ENCODE data around the gene PRDM16.

Gene PRDM16

DNA sequence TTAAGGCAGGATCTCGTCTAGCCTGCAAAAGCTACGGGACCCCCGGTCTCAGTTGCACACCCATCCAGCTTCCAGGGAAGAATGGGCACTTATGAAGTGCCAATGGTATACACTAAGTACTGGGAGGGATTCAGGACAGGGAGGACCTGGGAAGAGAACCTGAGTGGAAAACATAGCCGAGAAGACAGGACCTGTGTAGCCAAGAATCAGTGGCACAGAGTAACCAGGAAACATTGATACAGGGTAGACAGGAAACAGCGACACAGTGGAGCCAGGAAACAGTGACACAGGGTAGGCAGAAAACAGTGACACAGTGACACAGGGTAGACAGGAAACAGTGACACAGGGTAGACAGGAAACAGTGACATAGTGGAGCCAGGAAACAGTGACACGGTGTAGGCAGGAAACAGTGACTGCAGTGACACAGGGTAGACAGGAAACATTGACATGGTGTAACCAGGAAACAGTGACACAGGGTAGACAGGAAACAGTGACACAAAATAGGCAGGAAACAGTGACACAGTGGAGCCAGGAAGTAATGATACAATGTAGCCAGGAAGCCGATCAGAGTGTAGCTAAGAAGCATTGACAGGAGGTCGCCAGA, 247.4 kb downstream of the PRDM16 start:
- DNase-seq: no peak

DNA sequence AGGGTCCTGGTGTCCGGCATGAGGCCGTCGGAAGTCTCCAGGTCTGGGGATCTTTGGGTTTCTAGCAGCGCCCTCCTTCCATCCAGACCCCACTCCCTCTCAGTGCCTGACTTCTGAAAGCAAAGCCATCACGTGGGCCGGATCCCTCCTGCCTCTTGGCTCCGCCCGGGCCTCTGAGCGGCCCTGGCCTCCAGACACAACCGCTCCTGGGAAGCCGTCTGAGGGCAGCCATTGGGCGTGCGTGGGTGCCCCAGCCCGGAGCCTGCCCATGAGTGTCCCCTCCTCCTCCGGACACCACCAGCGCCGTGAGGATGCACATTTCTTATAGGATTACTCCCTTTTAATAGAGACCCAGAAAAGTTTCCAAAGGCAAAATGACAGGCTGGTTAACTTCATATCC, 248.5 kb downstream of the PRDM16 start:
- no peak for DNase-seq

DNA sequence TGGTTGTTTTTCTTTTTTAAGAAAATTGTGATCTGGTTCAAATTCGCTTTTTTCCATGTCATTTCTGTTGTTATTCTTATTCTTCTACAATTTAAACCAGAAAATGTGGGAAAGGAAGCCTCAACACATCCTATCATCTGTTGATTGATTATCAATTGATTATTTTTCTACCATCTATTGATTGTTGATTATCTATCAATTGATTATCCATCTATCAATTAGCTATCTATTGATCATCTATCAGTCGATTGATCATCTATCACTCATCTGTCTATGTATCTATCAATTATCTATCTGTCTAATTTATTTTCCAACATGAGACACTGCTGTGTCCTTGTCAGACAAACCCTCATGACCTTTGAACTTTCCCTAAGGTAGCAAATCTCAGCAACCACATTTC, 249.3 kb downstream of the PRDM16 start:
- no peak for DNase-seq

DNA sequence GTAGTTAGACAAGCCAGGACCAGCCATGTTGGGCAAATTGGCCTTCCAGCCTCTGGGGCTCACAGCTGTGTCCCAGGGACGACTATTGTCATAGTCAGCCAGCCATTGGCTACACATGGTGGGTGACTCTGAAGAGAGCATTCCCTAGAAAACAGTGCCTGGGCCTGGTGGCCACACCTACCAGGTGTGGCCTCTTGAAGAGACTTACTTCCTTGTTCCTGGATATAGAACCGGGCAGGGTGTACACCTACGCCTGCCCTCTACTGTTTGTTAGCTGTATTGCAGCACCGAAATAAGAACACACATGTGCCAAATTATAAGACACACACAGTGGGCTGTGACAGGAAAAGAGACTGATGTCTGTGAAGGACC, 250.9 kb downstream of the PRDM16 start:
- peak; percentile 4 to 25 for DNase-seq

GRCh38 chr1:3320246-3321152, 251.5 kb downstream of the PRDM16 start:
- no peak for DNase-seq

GRCh38 chr1:3321559-3322449, 252.8 kb downstream of the PRDM16 start:
- no peak for DNase-seq

- DNase-seq: no peak
Observed at GRCh38 chr1:3322450-3323020, 253.5 kb downstream of the PRDM16 start.

GRCh38 chr1:3323021-3323795, 254.2 kb downstream of the PRDM16 start:
- DNase-seq: no peak

DNA sequence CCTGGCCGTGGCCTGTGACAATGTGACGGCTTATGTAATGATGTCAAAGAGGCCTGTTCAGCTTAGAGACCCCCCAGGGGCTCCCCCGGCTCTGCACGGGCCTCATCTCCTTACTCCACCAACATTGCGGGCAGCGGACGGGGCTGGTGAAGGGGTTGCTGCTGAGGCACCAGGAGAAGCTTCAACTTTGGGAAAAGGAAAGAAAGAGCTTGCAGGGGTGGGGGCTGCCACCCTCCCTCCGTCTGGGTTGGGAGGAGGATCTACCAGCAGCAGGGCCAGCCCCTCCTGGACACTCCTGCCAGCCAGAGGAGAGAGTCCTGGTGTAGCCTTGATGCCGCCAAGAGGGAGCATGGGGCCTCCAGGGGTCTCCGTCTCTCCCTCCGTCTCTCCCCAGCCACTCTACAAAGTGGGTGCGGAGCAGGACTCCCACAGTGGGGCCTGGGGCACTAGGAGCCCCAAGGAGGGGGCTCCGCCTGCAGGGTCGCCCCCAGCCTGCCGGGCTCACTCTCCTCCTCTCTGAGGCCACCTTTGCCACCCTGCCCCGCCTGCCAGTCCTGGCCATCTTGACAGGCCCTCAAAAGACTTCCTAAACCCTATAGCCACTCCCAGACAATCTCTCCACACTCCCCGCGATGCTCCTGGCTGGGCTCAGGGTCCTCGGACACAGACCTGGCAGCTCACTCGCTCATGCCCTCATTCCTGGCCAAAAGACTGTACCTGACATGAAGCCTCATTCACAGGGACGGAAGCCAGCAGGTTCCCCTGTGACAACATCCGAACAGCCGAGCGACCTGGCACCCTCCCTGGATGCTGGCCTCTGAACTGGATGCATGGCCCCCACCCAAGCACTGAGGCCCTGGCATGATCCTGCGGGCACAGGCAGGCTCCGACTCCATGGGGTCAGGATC, 255.0 kb downstream of the PRDM16 start:
- DNase-seq: no peak

GRCh38 chr1:3324704-3325535, 255.9 kb downstream of the PRDM16 start:
- no peak for DNase-seq

DNA sequence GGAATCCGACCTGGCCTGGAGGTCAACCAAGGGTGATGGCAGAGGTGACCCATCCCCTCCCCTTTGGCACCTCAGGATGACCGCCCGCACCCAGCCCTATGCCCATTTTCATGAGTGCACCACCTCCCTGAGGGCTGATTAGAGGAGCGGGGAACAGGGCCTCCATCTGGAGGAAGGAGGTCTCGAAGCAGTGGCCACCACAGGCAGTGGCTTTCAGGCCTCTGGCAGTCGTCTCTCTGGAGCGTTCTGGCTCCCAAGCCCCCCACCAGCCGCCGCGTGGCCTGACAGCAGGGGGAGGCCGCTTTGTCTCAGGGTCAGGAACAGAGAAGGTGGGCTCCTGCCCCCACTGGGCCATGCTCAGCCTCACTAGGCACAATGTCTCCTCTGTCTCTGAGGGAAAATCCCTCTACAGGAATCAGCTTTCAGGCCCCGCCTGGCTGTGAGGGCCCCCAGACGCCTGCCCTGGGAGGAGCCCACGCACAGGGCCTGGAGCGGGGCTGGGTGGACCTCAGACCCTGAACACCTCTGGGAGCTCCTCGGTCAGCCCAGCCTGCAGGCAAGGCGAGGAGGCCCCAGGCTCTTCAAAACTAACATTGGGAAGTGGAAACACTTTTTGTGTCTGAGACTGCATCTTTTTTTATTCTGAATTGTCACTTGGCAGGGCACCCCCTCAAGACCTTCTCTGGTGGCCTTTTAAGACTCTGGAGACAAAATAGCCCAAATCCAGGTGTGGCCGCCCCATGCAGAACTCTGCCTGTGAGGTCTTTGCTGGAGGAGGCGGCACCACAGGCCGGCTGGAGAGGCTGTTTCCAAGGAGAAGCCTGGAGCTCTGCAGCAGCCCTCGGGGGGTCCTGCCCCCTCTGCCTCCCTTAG, 257.7 kb downstream of the PRDM16 start:
- no peak for DNase-seq

GRCh38 chr1:3327389-3327702, 258.3 kb downstream of the PRDM16 start:
- no peak for DNase-seq

GRCh38 chr1:3327936-3328590, 259.1 kb downstream of the PRDM16 start:
- no peak for DNase-seq

DNA sequence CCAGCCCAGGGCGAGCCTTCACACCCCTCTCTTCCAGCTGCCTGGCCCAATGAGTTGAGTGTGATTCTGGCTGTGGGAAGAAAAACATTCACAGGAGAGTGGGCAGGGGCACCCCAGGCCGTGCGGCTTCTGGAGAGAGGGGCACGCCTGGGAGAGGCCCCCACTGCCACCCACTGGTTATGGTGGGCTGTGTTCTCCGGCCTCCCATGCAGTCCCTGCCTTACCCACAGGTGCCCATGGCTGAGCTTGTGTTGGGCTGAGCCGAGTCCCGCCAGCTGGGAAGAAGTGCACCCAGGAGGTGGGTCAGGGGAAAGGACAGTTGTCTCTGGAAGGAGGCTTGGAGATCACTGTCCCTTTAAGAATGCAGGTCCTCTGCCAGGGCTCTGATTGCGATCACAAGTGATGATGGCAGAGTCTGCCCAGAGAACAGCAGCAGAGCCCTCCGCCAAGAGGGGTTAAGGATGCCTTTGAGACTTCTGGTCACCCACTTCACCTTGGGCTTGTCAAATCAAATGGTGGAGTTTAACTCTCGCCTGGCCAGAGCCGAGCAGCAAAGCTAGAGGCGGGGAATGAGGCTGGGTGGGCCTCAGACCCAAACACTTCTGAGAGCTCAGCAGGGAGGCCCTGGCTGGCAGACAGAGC, 260.8 kb downstream of the PRDM16 start:
- peak in 1 of 2 experiments; percentile 5 for DNase-seq

GRCh38 chr1:3330771-3331245, 261.8 kb downstream of the PRDM16 start:
- no peak for DNase-seq

- DNase-seq: no peak
Observed at GRCh38 chr1:3331564-3331963, 262.6 kb downstream of the PRDM16 start.

- DNase-seq: no peak
Observed at GRCh38 chr1:3332043-3332442, 263.0 kb downstream of the PRDM16 start.

DNA sequence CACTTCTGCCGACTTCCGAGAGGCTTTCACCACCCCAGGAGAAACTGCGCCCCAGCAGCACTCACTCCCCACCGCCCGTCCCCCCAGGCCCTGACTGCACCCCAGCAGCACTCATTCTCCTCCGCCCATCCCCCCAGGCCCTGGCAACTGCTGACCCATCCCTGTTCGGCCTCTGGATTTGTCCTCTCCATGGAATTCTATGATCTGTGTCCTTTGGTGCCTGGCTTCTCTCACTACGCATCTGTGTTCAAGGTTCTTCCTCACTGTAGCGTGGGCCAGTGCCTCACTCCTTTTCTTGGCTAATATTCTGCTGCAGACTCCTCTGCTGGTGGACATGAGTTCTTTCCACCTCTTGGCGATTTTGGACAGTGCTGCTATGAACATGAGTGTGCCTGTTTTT, 263.7 kb downstream of the PRDM16 start:
- DNase-seq: no peak
